ENCODE data around the gene RAB11FIP4.

Gene RAB11FIP4

DNA sequence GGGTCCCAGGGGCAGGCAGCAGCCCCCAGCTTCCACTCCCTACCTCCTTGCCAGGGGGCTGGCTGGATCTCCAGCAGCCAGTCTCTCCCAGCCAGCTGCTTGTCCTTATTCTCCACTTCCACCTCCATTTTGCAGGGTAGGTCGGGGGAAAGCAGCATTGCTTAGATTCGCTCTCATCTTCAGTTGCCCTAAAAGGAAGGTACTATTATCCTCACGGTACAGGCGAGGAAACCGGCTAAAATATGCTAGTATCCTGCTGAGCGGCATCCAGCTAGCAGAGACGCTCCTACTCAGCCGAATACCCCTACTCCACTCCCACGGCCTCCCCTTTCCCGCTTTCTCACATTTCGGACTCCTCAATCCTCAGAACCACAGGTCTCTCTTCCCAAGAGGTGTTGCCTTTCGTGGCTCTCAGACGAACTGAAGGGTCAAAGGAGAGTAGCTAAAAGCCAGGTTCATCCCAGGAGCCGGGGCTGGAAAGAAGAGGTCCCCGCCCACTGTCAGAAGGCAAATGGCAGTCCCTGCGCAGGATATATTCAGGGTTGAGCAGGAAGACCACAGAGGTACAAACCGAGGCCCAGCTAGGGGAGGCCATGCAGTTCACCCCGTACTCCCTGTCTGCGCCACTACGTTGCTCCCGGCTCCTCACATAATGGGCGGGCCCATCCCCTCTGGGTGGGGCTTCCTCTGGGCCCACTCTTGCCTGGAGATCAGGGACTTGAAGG lies 1.7 kb upstream of the RAB11FIP4 start:
- Histone ChIP-seq H3K36me3 (ENCODE audit: control insufficient read depth, insufficient read depth, low read length) (no peaks in the 10 kb centered on the region), H3K27me3 (ENCODE audit: control insufficient read depth, insufficient read depth, low read length) (peaks cover 3% of the 10 kb centered on the region), H3K4me1 (peaks cover 12% of the 10 kb centered on the region), H3K4me3 (ENCODE audit: low read depth, low read length) (no peak overlapping the region), H2AFZ (peak overlapping the region; percentile 38), H3K27ac (no peak overlapping the region), H3K4me2 (ENCODE audit: low read length) (no peak overlapping the region), H3K9me3 (ENCODE audit: control insufficient read depth, low read length) (no peaks in the 10 kb centered on the region), H3K9ac (no peak overlapping the region), H3K79me2 (peaks cover 3% of the 10 kb centered on the region)
- TF ChIP-seq, protein P1, sequence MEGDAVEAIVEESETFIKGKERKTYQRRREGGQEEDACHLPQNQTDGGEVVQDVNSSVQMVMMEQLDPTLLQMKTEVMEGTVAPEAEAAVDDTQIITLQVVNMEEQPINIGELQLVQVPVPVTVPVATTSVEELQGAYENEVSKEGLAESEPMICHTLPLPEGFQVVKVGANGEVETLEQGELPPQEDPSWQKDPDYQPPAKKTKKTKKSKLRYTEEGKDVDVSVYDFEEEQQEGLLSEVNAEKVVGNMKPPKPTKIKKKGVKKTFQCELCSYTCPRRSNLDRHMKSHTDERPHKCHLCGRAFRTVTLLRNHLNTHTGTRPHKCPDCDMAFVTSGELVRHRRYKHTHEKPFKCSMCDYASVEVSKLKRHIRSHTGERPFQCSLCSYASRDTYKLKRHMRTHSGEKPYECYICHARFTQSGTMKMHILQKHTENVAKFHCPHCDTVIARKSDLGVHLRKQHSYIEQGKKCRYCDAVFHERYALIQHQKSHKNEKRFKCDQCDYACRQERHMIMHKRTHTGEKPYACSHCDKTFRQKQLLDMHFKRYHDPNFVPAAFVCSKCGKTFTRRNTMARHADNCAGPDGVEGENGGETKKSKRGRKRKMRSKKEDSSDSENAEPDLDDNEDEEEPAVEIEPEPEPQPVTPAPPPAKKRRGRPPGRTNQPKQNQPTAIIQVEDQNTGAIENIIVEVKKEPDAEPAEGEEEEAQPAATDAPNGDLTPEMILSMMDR (IDR thresholded peaks at IDR 0.05) = no peak

DNA sequence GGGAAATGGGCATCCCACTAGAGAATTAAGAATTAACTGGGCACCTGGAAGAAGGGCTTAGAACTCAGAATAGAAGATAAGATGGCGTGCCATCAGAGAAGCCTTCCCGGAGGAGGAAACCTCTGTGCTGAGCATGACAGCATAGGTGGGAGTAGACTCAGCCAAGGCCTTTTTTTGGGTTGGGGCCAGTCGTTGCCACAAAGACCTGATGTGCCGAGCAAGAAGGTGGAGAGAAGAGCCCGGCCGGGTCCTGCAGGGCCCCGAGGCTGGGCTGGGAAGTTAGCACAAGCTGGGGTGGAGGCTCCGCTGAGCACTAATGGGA lies 1.1 kb upstream of the RAB11FIP4 start:
- Histone ChIP-seq H3K27me3 (ENCODE audit: control insufficient read depth, insufficient read depth, low read length) (peaks cover 3% of the 10 kb centered on the region), H3K27ac (no peak overlapping the region), H3K4me3 (ENCODE audit: low read depth, low read length) (no peak overlapping the region), H3K79me2 (peaks cover 3% of the 10 kb centered on the region), H3K4me2 (ENCODE audit: low read length) (no peak overlapping the region), H3K9ac (no peak overlapping the region), H3K9me3 (ENCODE audit: control insufficient read depth, low read length) (no peaks in the 10 kb centered on the region), H3K36me3 (ENCODE audit: control insufficient read depth, insufficient read depth, low read length) (no peaks in the 10 kb centered on the region), H3K4me1 (peaks cover 12% of the 10 kb centered on the region), H2AFZ (peak overlapping the region; percentile 91)
- TF ChIP-seq, protein P1 (IDR thresholded peaks at IDR 0.05) = no peak

DNA sequence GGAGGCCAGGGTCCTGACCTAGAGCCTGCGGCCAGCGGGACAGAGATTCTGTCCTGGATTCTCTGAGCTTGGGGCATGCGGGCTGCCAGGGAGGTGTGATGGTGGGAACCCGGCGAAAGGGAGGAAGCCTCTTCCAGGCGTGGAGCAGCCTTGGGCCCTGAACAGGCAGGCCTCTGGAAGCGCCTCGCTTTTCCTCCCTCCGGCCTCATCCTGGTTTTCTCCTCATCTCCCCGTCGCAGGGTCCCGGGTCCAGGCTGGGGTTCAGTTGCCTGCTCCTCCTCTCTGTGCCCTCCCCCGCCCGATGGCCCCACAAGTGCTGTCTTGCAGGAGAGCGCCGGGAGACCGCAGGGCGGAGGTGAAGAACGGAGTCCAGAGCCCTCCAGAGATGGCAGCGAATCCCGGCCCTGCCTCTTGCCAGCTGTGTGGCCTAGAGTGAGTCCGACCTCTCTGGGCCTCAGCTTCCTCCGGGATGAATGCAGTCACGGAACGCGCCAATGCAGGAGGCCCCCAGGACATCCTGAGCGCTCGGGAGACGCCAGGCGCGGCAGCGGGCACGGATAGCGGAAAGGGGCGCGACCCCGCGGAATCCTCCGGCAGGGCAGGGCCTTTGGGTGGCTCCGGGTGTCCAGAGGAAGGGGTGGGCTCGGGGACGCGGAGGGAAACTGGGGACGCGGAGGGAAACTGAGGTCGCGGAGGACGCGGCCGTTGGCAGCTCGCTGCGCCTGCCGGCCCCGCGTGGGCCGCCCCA lies 553 bp upstream of the RAB11FIP4 start:
- peaks cover 3% of the 10 kb centered on the region for H3K79me2 ChIP-seq
- H3K4me1 ChIP-seq = peaks cover 12% of the 10 kb centered on the region
- no peaks in the 10 kb centered on the region for H3K36me3 ChIP-seq (ENCODE audit: control insufficient read depth, insufficient read depth, low read length)
- peaks cover 3% of the 10 kb centered on the region for H3K27me3 ChIP-seq (ENCODE audit: control insufficient read depth, insufficient read depth, low read length)
- H3K4me3 ChIP-seq (ENCODE audit: low read depth, low read length) = no peak overlapping the region
- TF ChIP-seq, protein P1 (IDR thresholded peaks at IDR 0.05) = no peak
- no peak overlapping the region for H3K27ac ChIP-seq
- peak overlapping the region; percentile 91 for H2AFZ ChIP-seq
- no peak overlapping the region for H3K4me2 ChIP-seq (ENCODE audit: low read length)
- no peak overlapping the region for H3K9ac ChIP-seq
- no peaks in the 10 kb centered on the region for H3K9me3 ChIP-seq (ENCODE audit: control insufficient read depth, low read length)

DNA sequence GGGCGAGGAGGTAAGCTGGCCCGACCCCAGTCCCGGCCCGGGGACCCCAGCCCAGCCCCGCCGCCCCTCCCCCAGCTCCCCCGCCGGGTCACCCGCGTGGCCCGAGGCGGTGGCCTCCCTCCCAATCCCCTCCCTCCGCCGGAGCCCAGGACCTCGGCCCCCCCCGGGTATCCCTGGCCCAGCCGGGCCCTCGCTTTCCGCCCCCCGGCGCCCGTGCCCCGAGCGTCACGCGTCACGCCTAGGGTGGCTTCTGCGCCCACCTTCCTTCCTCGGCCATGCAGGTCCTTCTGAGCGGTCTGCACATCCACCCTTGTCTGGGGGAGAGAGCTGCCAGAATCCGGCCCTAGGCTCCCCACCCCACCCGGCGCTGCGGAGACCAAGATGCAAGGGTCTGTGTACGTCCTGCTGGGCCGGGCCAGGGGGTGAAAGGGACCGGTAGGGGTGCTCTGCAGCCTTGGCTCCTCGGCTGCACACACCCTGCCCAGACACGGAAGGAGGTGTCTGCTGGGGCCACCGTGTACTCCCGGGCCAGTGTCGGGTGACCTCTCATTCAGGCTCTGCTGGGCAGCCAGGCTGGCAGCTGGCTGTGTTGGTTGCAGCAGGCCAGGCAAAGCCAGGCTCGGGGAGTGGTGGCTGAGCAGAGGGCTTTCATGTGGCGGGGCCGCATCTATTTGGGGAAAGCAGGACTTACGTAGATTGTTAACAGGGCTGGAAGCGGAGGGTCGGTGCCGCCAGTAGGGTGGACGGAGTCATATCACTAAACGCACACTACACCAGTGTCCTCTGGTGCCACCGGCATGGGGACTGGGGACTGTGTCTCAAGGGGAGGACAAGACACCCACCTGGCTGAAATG lies 754 bp downstream of the RAB11FIP4 start:
- TF ChIP-seq, protein P1 (IDR thresholded peaks at IDR 0.05) = no peak
- Histone ChIP-seq H3K9ac (no peak overlapping the region), H2AFZ (peak overlapping the region; percentile 85), H3K36me3 (ENCODE audit: control insufficient read depth, insufficient read depth, low read length) (no peaks in the 10 kb centered on the region), H3K27ac (peak overlapping the region; percentile 80), H3K9me3 (ENCODE audit: control insufficient read depth, low read length) (no peaks in the 10 kb centered on the region), H3K4me1 (peaks cover 12% of the 10 kb centered on the region), H3K79me2 (peaks cover 3% of the 10 kb centered on the region), H3K27me3 (ENCODE audit: control insufficient read depth, insufficient read depth, low read length) (peaks cover 3% of the 10 kb centered on the region), H3K4me2 (ENCODE audit: low read length) (no peak overlapping the region), H3K4me3 (ENCODE audit: low read depth, low read length) (no peak overlapping the region)
